ENCODE results near the gene TBRG1. TPM values are rescaled to one million over a fixed set of nuclear protein-coding genes. Genes with fewer than 3 reads are reported as not detected.

The TBRG1 gene
- total and polyA plus RNA-seq, 2 of the 4 experiments (the other 2 are of a cell fraction): 13.3 to 23.2 TPM

GRCh38 chr11:124674168-124674517 lies 51.5 kb downstream of the TBRG1 start:
- ATAC-seq (ENCODE audit: low read depth) (no peak), DNase-seq (no peak)
- no peaks in the 10 kb centered on the region for H3K27me3 ChIP-seq (ENCODE audit: control insufficient read depth, insufficient read depth, low read length)
- peak overlapping the region; percentile 85 for H3K9ac ChIP-seq (ENCODE audit: low read depth, low read length)
- H3K4me3 ChIP-seq (ENCODE audit: insufficient read depth, low read depth, low read length): peak overlapping the region; percentile 90
- H4K91ac ChIP-seq (ENCODE audit: insufficient read depth, low read depth, low read length): peak overlapping the region; percentile 84
- H3K18ac ChIP-seq (ENCODE audit: low read depth, low read length): no peak overlapping the region; the same call in 1 of the 2 replicates
- H2AK9ac ChIP-seq (replicated peaks; ENCODE audit: low read depth, low read length, poor library complexity): peak overlapping the region; percentile 69
- H3K36me3 ChIP-seq (ENCODE audit: control insufficient read depth, insufficient read depth, low read length): no peaks in the 10 kb centered on the region
- CTCF ChIA-PET: interaction anchor here (1.4 kb wide), 1 partner anchor 163 kb away, joined by 3 read pairs; no protein-coding TSS in a partner anchor
- H2AFZ ChIP-seq (replicated peaks; ENCODE audit: low read length, poor library complexity): peak overlapping the region; percentile 96
- H3K14ac ChIP-seq (replicated peaks; ENCODE audit: low read depth, low read length): peak overlapping the region; percentile 33
- H4K5ac ChIP-seq (ENCODE audit: low read depth, low read length): no peak overlapping the region
- peak overlapping the region; percentile 22 for H2BK20ac ChIP-seq (ENCODE audit: low read depth, low read length)
- H3K4me1 ChIP-seq (ENCODE audit: control insufficient read depth, insufficient read depth, low read length): peaks cover 9% of the 10 kb centered on the region
- no CpG with 5 or more reads among the region's 18 CpGs for WGBS, 2 experiments (ENCODE audit: extremely low coverage in 2 of 2, insufficient read length in 1 of 2)
- intact Hi-C loops (cut with micrococcal nuclease) (loop anchor here (10.0 kb wide), 1 partner anchor 71 kb away; no protein-coding TSS in a partner anchor), in situ Hi-C loops (cut with MboI; ENCODE audit: low sequenced_read_pairs) (loop anchor here (5.0 to 25.0 kb wide), 2 partner anchors 88 to 738 kb away; partner anchors contain the start of gene ESAM), dilution Hi-C loops (cut with HindIII; ENCODE audit: low sequenced_read_pairs, unreplicated experiment) (no loop called here)
- H3K56ac ChIP-seq (ENCODE audit: extremely low read depth, insufficient read depth, low read length): peak overlapping the region; percentile 81
- H3K4ac ChIP-seq (ENCODE audit: low read depth, low read length): peak overlapping the region; percentile 84
- no peaks in the 10 kb centered on the region for H4K20me1 ChIP-seq (ENCODE audit: insufficient read depth, low read length)
- H3K79me1 ChIP-seq (ENCODE audit: low read depth in 1 of 2, low read length in 2 of 2): peaks cover 10 to 20% of the 10 kb centered on the region in 2 experiments; a peak in 3 of 4 replicates
- H2AK5ac ChIP-seq (ENCODE audit: low read depth, low read length): peak overlapping the region; percentile 83; the same call in 1 of the 2 replicates
- H3K23ac ChIP-seq (ENCODE audit: low read depth, low read length): no peak overlapping the region
- no TSS peak for BruUV-seq (replicated peaks)
- no peak for TF ChIP-seq MAFK (IDR thresholded peaks at IDR 0.05; ENCODE audit: low read depth, low read length)
- no peak for TF ChIP-seq MAZ (IDR thresholded peaks at IDR 0.05; ENCODE audit: borderline replicate concordance, low read depth, low read length)
- TF ChIP-seq RCOR1 (IDR thresholded peaks at IDR 0.05; ENCODE audit: insufficient replicate concordance, low read length): no peak
- TF ChIP-seq RFX5 (IDR thresholded peaks at IDR 0.05; ENCODE audit: low read depth, low read length): no peak
- TF ChIP-seq CTCF (conservative IDR thresholded peaks at IDR 0.05; ENCODE audit: low read depth, low read length): no peak
- TF ChIP-seq, protein P1, sequence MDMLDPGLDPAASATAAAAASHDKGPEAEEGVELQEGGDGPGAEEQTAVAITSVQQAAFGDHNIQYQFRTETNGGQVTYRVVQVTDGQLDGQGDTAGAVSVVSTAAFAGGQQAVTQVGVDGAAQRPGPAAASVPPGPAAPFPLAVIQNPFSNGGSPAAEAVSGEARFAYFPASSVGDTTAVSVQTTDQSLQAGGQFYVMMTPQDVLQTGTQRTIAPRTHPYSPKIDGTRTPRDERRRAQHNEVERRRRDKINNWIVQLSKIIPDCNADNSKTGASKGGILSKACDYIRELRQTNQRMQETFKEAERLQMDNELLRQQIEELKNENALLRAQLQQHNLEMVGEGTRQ (IDR thresholded peaks at IDR 0.05; ENCODE audit: low read depth, low read length): no peak
- no peak for TF ChIP-seq RAD21 (IDR thresholded peaks at IDR 0.05; ENCODE audit: low read length)
- no peak for TF ChIP-seq CHD1 (IDR thresholded peaks at IDR 0.05; ENCODE audit: low read depth, low read length)
- no peak for TF ChIP-seq POLR2A (IDR thresholded peaks at IDR 0.05; ENCODE audit: low read depth, low read length)
- TF ChIP-seq BHLHE40 (IDR thresholded peaks at IDR 0.05; ENCODE audit: low read depth, low read length): no peak
- TF ChIP-seq FOS (IDR thresholded peaks at IDR 0.05; ENCODE audit: low read depth, low read length): no peak
- TF ChIP-seq, protein P2, sequence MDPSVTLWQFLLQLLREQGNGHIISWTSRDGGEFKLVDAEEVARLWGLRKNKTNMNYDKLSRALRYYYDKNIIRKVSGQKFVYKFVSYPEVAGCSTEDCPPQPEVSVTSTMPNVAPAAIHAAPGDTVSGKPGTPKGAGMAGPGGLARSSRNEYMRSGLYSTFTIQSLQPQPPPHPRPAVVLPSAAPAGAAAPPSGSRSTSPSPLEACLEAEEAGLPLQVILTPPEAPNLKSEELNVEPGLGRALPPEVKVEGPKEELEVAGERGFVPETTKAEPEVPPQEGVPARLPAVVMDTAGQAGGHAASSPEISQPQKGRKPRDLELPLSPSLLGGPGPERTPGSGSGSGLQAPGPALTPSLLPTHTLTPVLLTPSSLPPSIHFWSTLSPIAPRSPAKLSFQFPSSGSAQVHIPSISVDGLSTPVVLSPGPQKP (IDR thresholded peaks at IDR 0.05; ENCODE audit: borderline replicate concordance, low read depth, low read length): no peak
- no peak for TF ChIP-seq SMC3 (IDR thresholded peaks at IDR 0.05; ENCODE audit: low read depth, low read length)
- no peak for TF ChIP-seq MXI1 (IDR thresholded peaks at IDR 0.05; ENCODE audit: borderline replicate concordance, low read depth, low read length)
- TF ChIP-seq NFE2L2 (IDR thresholded peaks at IDR 0.05; ENCODE audit: low read depth, low read length): no peak
- no peak for TF ChIP-seq CEBPB (IDR thresholded peaks at IDR 0.05; ENCODE audit: low read depth, low read length)
- POLR2A ChIA-PET (ENCODE audit: unreplicated experiment): interaction anchor here (0.6 kb wide), 2 partner anchors 63 to 877 kb away, joined by 3 to 6 read pairs; no protein-coding TSS in a partner anchor
- peak overlapping the region; percentile 74 for H3K27ac ChIP-seq (ENCODE audit: insufficient read depth, low read length)
- H3K9me1 ChIP-seq (ENCODE audit: insufficient read depth, low read length): peaks cover 4% of the 10 kb centered on the region; the same call in 1 of the 2 replicates
- H2BK5ac ChIP-seq (ENCODE audit: low read depth, low read length, poor library complexity, severe bottlenecking): peak overlapping the region; percentile 53
- no peaks in the 10 kb centered on the region for H3K9me3 ChIP-seq (ENCODE audit: control insufficient read depth, insufficient read depth, low read length)
- H2BK15ac ChIP-seq (ENCODE audit: low read depth, low read length): peak overlapping the region; percentile 53; the same call in 1 of the 3 replicates
- 0 out of 2 replicates have a peak overlapping the region, but pooled peaks have one; percentile 16 for H2BK120ac ChIP-seq (ENCODE audit: low read depth, low read length)
- H4K8ac ChIP-seq (ENCODE audit: low read depth in 2 of 2, low read length in 2 of 2): peak overlapping the region; percentile 46 to 94; a peak in 3 of 4 replicates
- peak overlapping the region; percentile 75 for H3K4me2 ChIP-seq (ENCODE audit: low read depth, low read length)
